GM12891 (cell line): ENCODE data around the gene EFNA2.

Experiments
- DNase-seq: peaks from one replicate; pipeline ENCODE4 v3.0.0; 2011; ENCODE audit warnings: low spot score; ENCODE audit not compliant: insufficient read length
- FAIRE-seq: peaks from 2 replicates; lab custom pipeline; 2011; peaks lifted over from hg19 to GRCh38; lab: Jason Lieb, UNC
- PAX5 ChIP-seq: IDR thresholded peaks from 2 replicates; pipeline ENCODE4 v1.6.1; 2011; ENCODE audit warnings: low read length, moderate library complexity, mild to moderate bottlenecking; ENCODE audit not compliant: insufficient read depth, severe bottlenecking
- POLR2A ChIP-seq: IDR thresholded peaks from 2 replicates; pipeline ENCODE4 v1.6.1; 2011; ENCODE audit warnings: low read depth, low read length, control low read depth
- POLR2AphosphoS5 ChIP-seq: IDR thresholded peaks from 2 replicates; pipeline ENCODE4 v1.6.1; 2011; ENCODE audit warnings: low read depth, low read length, control low read depth
- POU2F2 ChIP-seq: IDR thresholded peaks from 2 replicates; pipeline ENCODE4 v1.6.1; 2011; ENCODE audit warnings: low read depth, mild to moderate bottlenecking, control low read depth, low read length, moderate library complexity
- SPI1 ChIP-seq: IDR thresholded peaks from 2 replicates; pipeline ENCODE4 v1.6.1; 2011; ENCODE audit warnings: low read depth, low read length, control low read depth
- TAF1 ChIP-seq: IDR thresholded peaks from 2 replicates; pipeline ENCODE4 v1.6.1; 2011; ENCODE audit warnings: low read depth, low read length, control low read depth

Gene EFNA2

GRCh38 chr19:1284293-1284978 is 1.2 kb upstream of the EFNA2 start:
- no peak for DNase-seq
- FAIRE-seq: no peak
- no peak for TF ChIP-seq POLR2AphosphoS5
- TF ChIP-seq POU2F2: no peak

DNA sequence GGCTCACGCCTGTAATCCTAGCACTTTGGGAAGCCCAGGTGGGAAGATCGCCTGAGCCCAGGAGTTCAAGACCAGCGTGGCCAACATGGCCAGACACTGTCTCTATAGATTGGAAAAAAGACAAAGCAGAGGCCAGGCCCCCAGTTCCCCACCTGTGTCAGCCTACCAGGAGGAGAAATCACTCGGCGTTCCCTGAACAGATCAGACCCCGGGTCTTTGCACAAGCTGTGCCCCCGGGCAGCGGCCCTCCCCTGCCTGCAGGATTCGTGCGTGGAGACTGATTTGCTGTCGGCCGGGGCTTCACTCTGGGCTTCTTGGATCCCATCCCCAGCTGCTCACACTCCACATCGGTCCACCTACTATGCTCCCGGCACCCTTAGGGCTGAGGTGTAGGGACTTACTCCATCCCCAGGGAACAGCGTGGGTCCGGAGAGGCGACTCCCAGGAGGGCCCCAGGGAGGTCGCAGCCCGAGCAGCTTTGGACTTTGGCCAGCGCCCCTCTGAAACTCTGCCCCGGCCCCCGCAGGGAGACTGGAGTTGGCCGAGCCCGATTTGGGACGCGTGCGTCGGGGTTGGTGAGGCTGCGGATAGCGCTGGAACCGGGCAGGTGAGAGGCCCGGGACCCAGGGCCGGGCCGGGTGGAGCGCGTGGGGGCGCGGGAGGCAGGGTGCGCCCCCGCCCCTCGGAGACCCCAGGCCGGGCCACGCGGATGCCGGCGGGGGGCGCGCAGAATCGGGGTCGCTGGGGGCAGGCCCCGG is 515 bp upstream of the EFNA2 start:
- FAIRE-seq: no peak
- no peak for TF ChIP-seq PAX5
- TF ChIP-seq POLR2AphosphoS5: no peak
- no peak for TF ChIP-seq SPI1
- no peak for TF ChIP-seq POU2F2
- no peak for TF ChIP-seq TAF1
- TF ChIP-seq POLR2A: no peak
- no peak for DNase-seq

- FAIRE-seq (no peak), DNase-seq (no peak)
- no peak for TF ChIP-seq POLR2A
- TF ChIP-seq TAF1: no peak
- TF ChIP-seq POU2F2: no peak
- TF ChIP-seq SPI1: no peak
- TF ChIP-seq POLR2AphosphoS5: no peak
- TF ChIP-seq PAX5: no peak
Measured at GRCh38 chr19:1286487-1287353, 1.0 kb downstream of the EFNA2 start.

DNA sequence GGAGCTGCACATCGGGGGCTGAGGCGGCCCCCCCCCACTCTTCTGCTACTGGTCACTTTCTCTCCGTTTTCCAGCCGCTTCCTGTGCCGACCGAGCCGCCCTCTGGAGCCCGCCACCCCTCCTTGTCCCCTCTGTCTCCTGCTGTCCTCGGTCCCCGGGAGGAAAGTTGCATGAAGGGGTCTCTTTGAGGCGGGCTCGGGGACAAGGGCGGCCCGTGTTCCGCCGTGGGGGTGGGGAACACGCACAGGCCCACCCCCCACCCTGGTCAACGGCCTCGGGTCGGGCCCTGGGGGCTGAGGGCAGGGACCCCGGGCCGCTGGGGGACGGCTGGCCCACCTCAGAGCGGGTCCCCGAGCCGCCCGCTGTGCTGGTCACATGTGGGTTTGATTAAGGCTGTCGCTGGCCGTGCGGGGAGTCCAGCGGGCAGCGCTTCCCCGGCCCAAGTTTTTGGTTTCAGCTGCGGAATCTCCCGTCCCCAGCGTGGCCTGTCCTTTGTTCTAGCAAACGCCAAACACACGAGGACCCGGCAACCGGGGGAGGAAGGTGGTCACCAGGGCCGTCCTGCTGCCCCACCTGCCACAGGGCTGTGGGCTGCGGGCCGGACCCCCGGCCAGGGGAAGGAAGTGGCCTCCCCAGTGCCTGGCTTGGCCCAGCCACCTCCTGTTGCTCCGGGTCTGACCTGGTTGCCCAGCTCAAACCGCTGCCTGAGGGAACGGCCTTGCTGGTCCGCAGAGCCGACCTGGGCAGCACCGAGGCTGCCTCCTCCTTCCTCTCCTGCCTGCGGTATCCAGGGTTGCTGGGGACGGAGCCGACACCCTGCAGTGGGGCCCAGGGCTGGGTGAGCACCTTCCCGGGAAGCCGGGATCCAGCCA is 1.9 kb downstream of the EFNA2 start:
- no peak for FAIRE-seq
- TF ChIP-seq POU2F2 (no peak), TAF1 (no peak), POLR2A (no peak), SPI1 (no peak), POLR2AphosphoS5 (no peak), PAX5 (no peak)
- no peak for DNase-seq

DNA sequence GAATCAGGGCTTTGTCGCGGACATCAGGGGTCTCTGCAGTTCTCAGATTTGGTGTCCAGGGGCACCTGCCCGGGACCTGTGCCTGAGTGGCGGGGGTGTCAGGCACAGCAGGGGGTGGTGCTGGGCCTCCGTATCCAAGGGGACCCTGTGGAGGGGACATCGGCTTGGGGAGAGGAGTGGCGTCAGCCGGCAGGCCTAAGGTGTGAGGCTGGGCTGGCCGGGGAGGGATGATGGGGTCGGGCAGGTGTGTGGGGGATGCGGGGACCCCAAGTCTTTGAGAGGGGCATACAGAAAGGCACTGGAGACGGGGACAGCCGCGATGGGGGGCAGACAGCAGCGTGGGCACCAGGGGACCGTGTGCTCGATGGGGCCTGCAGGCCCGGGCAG is 2.5 kb downstream of the EFNA2 start:
- no peak for TF ChIP-seq POLR2A
- no peak for TF ChIP-seq TAF1
- no peak for TF ChIP-seq POU2F2
- TF ChIP-seq SPI1: no peak
- TF ChIP-seq POLR2AphosphoS5: no peak
- TF ChIP-seq PAX5: no peak
- no peak for DNase-seq
- FAIRE-seq: no peak

- DNase-seq (no peak), FAIRE-seq (no peak)
- TF ChIP-seq TAF1: no peak
- no peak for TF ChIP-seq SPI1
- no peak for TF ChIP-seq POLR2A
- no peak for TF ChIP-seq POU2F2
- TF ChIP-seq PAX5: no peak
- no peak for TF ChIP-seq POLR2AphosphoS5
Measured at GRCh38 chr19:1288833-1289685, 3.4 kb downstream of the EFNA2 start.

- DNase-seq (no peak), FAIRE-seq (no peak)
- TF ChIP-seq POLR2AphosphoS5 (no peak), POU2F2 (no peak), SPI1 (no peak), PAX5 (no peak), POLR2A (no peak), TAF1 (no peak)
Measured at GRCh38 chr19:1289686-1290025, 4.0 kb downstream of the EFNA2 start.

DNA sequence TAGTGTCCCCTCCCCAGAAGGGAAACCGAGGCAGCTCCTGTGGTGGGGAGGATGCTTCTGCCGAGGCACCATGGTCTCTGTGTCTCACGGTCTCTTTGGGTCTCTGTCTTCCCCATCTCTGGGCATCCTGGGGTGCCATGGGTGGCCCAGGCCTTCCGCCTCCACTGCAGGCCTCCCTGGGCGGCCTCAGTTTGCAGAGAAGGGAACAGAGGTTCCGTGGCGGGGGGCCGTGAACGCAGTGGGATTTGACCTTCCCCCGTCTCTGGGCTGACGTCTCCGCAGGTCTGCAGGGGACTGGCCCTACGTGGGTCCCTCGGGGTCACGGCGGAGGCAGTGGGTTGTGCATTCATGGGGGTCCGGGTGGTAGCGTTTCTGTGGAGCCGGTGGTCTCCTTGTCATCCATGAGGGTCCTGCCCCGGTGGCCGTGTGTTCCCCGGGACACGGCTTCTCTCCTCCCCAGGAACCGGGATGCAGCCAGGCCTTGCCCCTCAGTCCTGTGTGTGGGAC is 4.6 kb downstream of the EFNA2 start:
- FAIRE-seq (no peak), DNase-seq (no peak)
- TF ChIP-seq POLR2AphosphoS5: no peak
- TF ChIP-seq PAX5: no peak
- no peak for TF ChIP-seq POLR2A
- TF ChIP-seq SPI1: no peak
- no peak for TF ChIP-seq TAF1
- TF ChIP-seq POU2F2: no peak
